H1 (cell line): ENCODE results near the gene RAPGEF6. TPM values are rescaled to one million over a fixed set of nuclear protein-coding genes. Genes with fewer than 3 reads are reported as not detected.

Experiments used
- CTCF ChIA-PET: fragments of 300-600 bp; sonication (Branson Sonifier 250); formaldehyde crosslinking; loops from one replicate; lab custom pipeline; 2021; ENCODE audit not compliant: partially characterized antibody; lab: Charles Lee
- POLR2A ChIA-PET: fragments of 300-600 bp; sonication (Branson Sonifier 250); formaldehyde crosslinking; loops from one replicate; lab custom pipeline; 2021; ENCODE audit warnings: inconsistent platforms; ENCODE audit not compliant: partially characterized antibody; lab: Charles Lee
- DNase-seq, 2 experiments: peaks; one replicate each; pipeline versions ENCODE4 v3.0.0 to v3.0.0-alpha.2; 2010 to 2022; ENCODE audit warnings: low spot score in 2 of 2, low read depth in 1 of 2, mixed read lengths in 1 of 2
- FAIRE-seq: peaks from 2 replicates; lab custom pipeline; 2011; peaks lifted over from hg19 to GRCh38; lab: Jason Lieb, UNC
- H2AFZ ChIP-seq: 2 replicates; pipeline ENCODE4 v1.8.1; 2012; ENCODE audit warnings: low read length, inconsistent platforms
- H2AK5ac ChIP-seq: 2 replicates; pipeline ENCODE4 v1.6.1; 2013; ENCODE audit warnings: low read depth, low read length
- H2BK120ac ChIP-seq: replicated peaks from 2 replicates; pipeline ENCODE3; 2013; ENCODE audit warnings: low read depth, low read length, inconsistent platforms
- H2BK12ac ChIP-seq: 2 replicates; pipeline ENCODE4 v1.6.1; 2013; ENCODE audit warnings: low read depth, low read length
- H2BK15ac ChIP-seq: 2 replicates; pipeline ENCODE4 v1.6.1; 2013; ENCODE audit warnings: low read length
- H2BK20ac ChIP-seq: 2 replicates; pipeline ENCODE4 v1.6.1; 2013; ENCODE audit warnings: low read length
- H2BK5ac ChIP-seq: 2 replicates; pipeline ENCODE4 v1.6.1; 2013; ENCODE audit warnings: low read depth, low read length
- H3K14ac ChIP-seq: 2 replicates; pipeline ENCODE4 v1.6.1; 2013; ENCODE audit warnings: inconsistent platforms; ENCODE audit not compliant: insufficient read length
- H3K18ac ChIP-seq: 2 replicates; pipeline ENCODE4 v1.6.1; 2013; ENCODE audit warnings: low read length; ENCODE audit errors: extremely low read depth
- H3K23ac ChIP-seq: 2 replicates; pipeline ENCODE4 v1.6.1; 2013; ENCODE audit warnings: inconsistent platforms; ENCODE audit not compliant: insufficient read length
- H3K23me2 ChIP-seq: 2 replicates; pipeline ENCODE4 v1.6.1; 2013; ENCODE audit warnings: low read depth, low read length
- H3K27ac ChIP-seq: 2 replicates; pipeline ENCODE4 v1.6.1; 2011; ENCODE audit warnings: low read depth, low read length, inconsistent platforms
- H3K27me3 ChIP-seq, 4 experiments: replicated peaks in 1 of 4; 1 replicate in 1 of 4; 2 replicates in 3 of 4; pipeline versions ENCODE4 v1.6.1 to v1.8.1; 2011 to 2013; ENCODE audit warnings: low read length in 3 of 4, mild to moderate bottlenecking in 3 of 4, inconsistent platforms in 2 of 4, mixed read lengths in 2 of 4, moderate library complexity in 1 of 4; ENCODE audit not compliant: control insufficient read depth in 3 of 4, insufficient read depth in 3 of 4; ENCODE audit errors: extremely low read depth in 1 of 4
- H3K36me3 ChIP-seq, 4 experiments: 2 replicates each; pipeline versions ENCODE4 v1.6.1 to v1.8.1; 2011 to 2013; ENCODE audit warnings: mild to moderate bottlenecking in 4 of 4, low read length in 3 of 4, moderate library complexity in 2 of 4, control low read depth in 1 of 4, inconsistent platforms in 1 of 4; ENCODE audit not compliant: insufficient read depth in 4 of 4, control insufficient read depth in 2 of 4
- H3K4ac ChIP-seq: replicated peaks from 2 replicates; pipeline ENCODE3; 2013; ENCODE audit warnings: low read length, low read depth, mixed read lengths, inconsistent platforms; ENCODE audit not compliant: insufficient read length
- H3K4me1 ChIP-seq, 4 experiments: replicated peaks in 1 of 4; 1 replicate in 1 of 4; 2 replicates in 3 of 4; pipeline versions ENCODE4 v1.6.1 to v1.8.1; 2011 to 2013; ENCODE audit warnings: low read length in 3 of 4, inconsistent platforms in 2 of 4, mixed read lengths in 1 of 4; ENCODE audit not compliant: insufficient read depth in 4 of 4, control insufficient read depth in 3 of 4
- H3K4me2 ChIP-seq, 2 experiments: 2 replicates each; pipeline versions ENCODE4 v1.6.1 to v1.8.1; 2011 to 2013; ENCODE audit warnings: low read depth in 2 of 2, low read length in 2 of 2, control low read depth in 1 of 2, inconsistent platforms in 1 of 2, mild to moderate bottlenecking in 1 of 2; ENCODE audit not compliant: insufficient read depth in 1 of 2
- H3K4me3 ChIP-seq, 4 experiments: fragments of 200-600, 300-600 bp in 1 of 4; sonication (generic), shearing (Covaris generic), sonication (Bioruptor Twin) in 1 of 4; 2 replicates each; pipeline versions ENCODE4 v1.5.1 to v1.8.1; 2011 to 2016; ENCODE audit warnings: low read length in 4 of 4, low read depth in 3 of 4, control low read depth in 2 of 4, inconsistent platforms in 2 of 4, mild to moderate bottlenecking in 2 of 4, mixed read lengths in 1 of 4, moderate library complexity in 1 of 4; ENCODE audit not compliant: insufficient read depth in 2 of 4; ENCODE audit errors: extremely low read depth in 1 of 4
- H3K56ac ChIP-seq: replicated peaks from 2 replicates; pipeline ENCODE3; 2013; ENCODE audit warnings: low read depth, mild to moderate bottlenecking, mixed read lengths, low read length, inconsistent platforms; ENCODE audit not compliant: insufficient read length
- H3K79me1 ChIP-seq: 2 replicates; pipeline ENCODE4 v1.6.1; 2013; ENCODE audit warnings: low read depth, low read length, control low read depth
- H3K79me2 ChIP-seq, 2 experiments: 2 replicates each; pipeline versions ENCODE4 v1.6.1 to v1.8.1; 2012 to 2013; ENCODE audit warnings: low read length in 2 of 2, mild to moderate bottlenecking in 2 of 2, inconsistent platforms in 1 of 2; ENCODE audit not compliant: insufficient read depth in 2 of 2, control insufficient read depth in 1 of 2
- H3K9ac ChIP-seq, 4 experiments: replicated peaks in 1 of 4; 1 replicate in 1 of 4; 2 replicates in 3 of 4; pipeline versions ENCODE4 v1.6.1 to v1.8.1; 2011 to 2013; ENCODE audit warnings: low read depth in 3 of 4, low read length in 3 of 4, control low read depth in 2 of 4, mild to moderate bottlenecking in 2 of 4, moderate library complexity in 2 of 4, inconsistent platforms in 1 of 4; ENCODE audit errors: extremely low read depth in 1 of 4
- H3K9me3 ChIP-seq, 2 experiments: 2 replicates each; pipeline versions ENCODE4 v1.6.1 to v1.8.1; 2012 to 2013; ENCODE audit warnings: mild to moderate bottlenecking in 2 of 2, moderate library complexity in 2 of 2, control low read depth in 1 of 2, inconsistent platforms in 1 of 2, low read depth in 1 of 2, low read length in 1 of 2, mixed read lengths in 1 of 2; ENCODE audit not compliant: insufficient read depth in 2 of 2
- H4K20me1 ChIP-seq, 2 experiments: replicated peaks in 1 of 2; 2 replicates each; pipeline versions ENCODE3 to v1.8.1; 2011 to 2013; ENCODE audit warnings: inconsistent platforms in 2 of 2, low read length in 2 of 2, mild to moderate bottlenecking in 1 of 2; ENCODE audit not compliant: insufficient read depth in 2 of 2, control insufficient read depth in 1 of 2
- H4K5ac ChIP-seq: 2 replicates; pipeline ENCODE4 v1.6.1; 2013; ENCODE audit warnings: low read length, low read depth, mixed read lengths, inconsistent platforms; ENCODE audit not compliant: insufficient read length
- H4K8ac ChIP-seq: 2 replicates; pipeline ENCODE4 v1.8.0; 2013; ENCODE audit warnings: mild to moderate bottlenecking, moderate library complexity, low read length, inconsistent platforms; ENCODE audit not compliant: insufficient read depth; ENCODE audit errors: extremely low read depth
- H4K91ac ChIP-seq: replicated peaks from 2 replicates; pipeline ENCODE3; 2013; ENCODE audit warnings: low read length, mixed read lengths, inconsistent platforms; ENCODE audit not compliant: insufficient read length
- CREB1 ChIP-seq: IDR thresholded peaks from 2 replicates; pipeline ENCODE4 v1.6.1; 2012; ENCODE audit warnings: inconsistent platforms
- EP300 ChIP-seq, 2 experiments: IDR thresholded peaks; 1 replicate in 1 of 2; 2 replicates in 1 of 2; pipeline ENCODE4 v1.6.1; 2011 to 2012; ENCODE audit warnings: low read depth in 2 of 2, low read length in 2 of 2, mild to moderate bottlenecking in 2 of 2, borderline replicate concordance in 1 of 2, inconsistent platforms in 1 of 2, moderate library complexity in 1 of 2
- RNF2 ChIP-seq: fragments of 200-900, 300-1000 bp; sonication (generic); IDR thresholded peaks from 2 replicates; pipeline ENCODE4 v1.7.1; 2016; ENCODE audit warnings: borderline replicate concordance, low read depth, mild to moderate bottlenecking, antibody characterized with exemption, low read length; ENCODE audit not compliant: poor library complexity, severe bottlenecking; ENCODE audit errors: missing control alignments
- SUZ12 ChIP-seq: fragments of 200-600 bp; sonication (generic); IDR thresholded peaks from 2 replicates; pipeline ENCODE4 v1.6.1; 2012; ENCODE audit warnings: mild to moderate bottlenecking, inconsistent platforms, low read length, moderate library complexity, mixed read lengths
- TCF12 ChIP-seq: IDR thresholded peaks from 2 replicates; pipeline ENCODE4 v1.6.1; 2011; ENCODE audit warnings: low read depth, mild to moderate bottlenecking, low read length
- WGBS, 2 experiments: shearing (Covaris generic) in 1 of 2; methylation state at CpG; one replicate each; pipeline versions ENCODE4 v1.1.6 to v1.1.7; 2013 to 2015; ENCODE audit warnings: low lambda C conversion rate in 2 of 2, mixed read lengths in 2 of 2, inconsistent platforms in 1 of 2, low coverage in 1 of 2, missing lambda C conversion rate in 1 of 2; ENCODE audit not compliant: insufficient replicate concordance in 2 of 2, insufficient coverage in 1 of 2, insufficient read length in 1 of 2; ENCODE audit errors: extremely low coverage in 1 of 2, missing lambda C conversion rate in 1 of 2; 5-methylcytosine and 5-hydroxymethylcytosine counted together
- polyA plus RNA-seq, 7 experiments: library from polyadenylated mRNA; depleted of rRNA in 3 of 7; stranded (reverse) in 5 of 7; unstranded in 2 of 7; fragments of >200 nt in 5 of 7; fragments of 200-250 nt in 2 of 7; gene quantifications; 1 replicate in 5 of 7; 2 replicates in 1 of 7; 4 replicates in 1 of 7; pipeline versions ENCODE4 v1.2.1 to v1.2.3, GENCODE V29; 2011 to 2013; ENCODE audit warnings: missing spikeins in 2 of 7, mixed read lengths in 2 of 7
- total RNA-seq: library from RNA; stranded (reverse); fragmentation: NEBNext Ultra II Directional; extraction: Animal tissue kit (Norgen Biotek cat#: 25700); gene quantifications from 2 replicates; pipeline ENCODE4 v1.2.1, GENCODE V29; 2021
- TF ChIP-seq, protein P1 (sequence below), 3 experiments: IDR thresholded peaks; 1 replicate in 2 of 3; 2 replicates in 1 of 3; pipeline versions ENCODE4 v1.5.1 to v1.6.1; 2011; ENCODE audit warnings: low read length in 3 of 3, mild to moderate bottlenecking in 3 of 3, inconsistent platforms in 2 of 3, low read depth in 1 of 3, moderate library complexity in 1 of 3; ENCODE audit not compliant: insufficient read depth in 1 of 3; ENCODE audit errors: control extremely low read depth in 1 of 3

Gene RAPGEF6
- total and polyA plus RNA-seq, 2 of the 8 experiments (the other 6 are each of a cell fraction or from before 2014, with no cell fraction given), result 4.8 to 20.0 TPM

DNA sequence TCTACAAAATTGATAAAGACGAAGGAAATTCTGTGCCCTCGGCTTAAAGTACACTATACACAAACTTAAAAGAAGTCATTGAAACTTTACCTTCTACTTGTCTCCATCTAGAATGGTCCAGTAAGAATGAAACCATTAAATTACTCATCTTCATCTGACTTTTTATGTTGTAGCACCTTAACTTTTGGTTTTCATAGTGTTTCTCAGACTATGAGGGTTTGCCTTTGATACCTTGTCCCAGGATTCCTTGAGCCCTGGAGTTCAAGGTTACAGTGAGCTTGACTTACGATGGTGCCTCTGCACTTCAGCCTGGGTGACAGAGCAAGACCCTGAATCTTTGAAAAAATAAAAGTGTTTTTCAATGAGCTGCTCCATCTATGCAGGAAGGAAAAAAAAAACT lies 239.0 kb downstream of the RAPGEF6 start:
- peaks cover 2 to 15% (median 9%) of the 10 kb centered on the region in 4 experiments; a peak in 5 of 8 replicates for H3K36me3 ChIP-seq
- no peak overlapping the region for H3K27ac ChIP-seq
- WGBS, 2 experiments, result 91% methylated on average over 3 of the region's 3 CpGs; no CpG with 5 or more reads in 1 of the 2 experiments
- H4K91ac ChIP-seq, result no peak overlapping the region
- H3K4me3 ChIP-seq, result no peak overlapping the region
- no peak overlapping the region for H3K9ac ChIP-seq
- no peak overlapping the region for H2BK120ac ChIP-seq
- H2BK5ac ChIP-seq, result no peak overlapping the region
- FAIRE-seq (no peak), DNase-seq (no peak)
- no peak overlapping the region for H2AK5ac ChIP-seq
- no peaks in the 10 kb centered on the region for H3K27me3 ChIP-seq
- H2AFZ ChIP-seq, result no peak overlapping the region
- no peak overlapping the region for H2BK12ac ChIP-seq
- no peak overlapping the region for H4K8ac ChIP-seq
- no peak overlapping the region for H2BK15ac ChIP-seq
- H3K18ac ChIP-seq, result no peak overlapping the region
- H3K23me2 ChIP-seq, result no peaks in the 10 kb centered on the region
- no peaks in the 10 kb centered on the region for H3K79me2 ChIP-seq
- POLR2A ChIA-PET, result interaction anchor here (0.7 to 0.8 kb wide), 2 partner anchors 8 to 150 kb away, joined by 3 read pairs; no protein-coding TSS in a partner anchor
- H3K4me2 ChIP-seq, result no peak overlapping the region
- no peaks in the 10 kb centered on the region for H3K4me1 ChIP-seq
- H4K20me1 ChIP-seq, result no peaks in the 10 kb centered on the region
- no peak overlapping the region for H4K5ac ChIP-seq
- H3K79me1 ChIP-seq, result no peaks in the 10 kb centered on the region
- no peak overlapping the region for H3K56ac ChIP-seq
- no peak for TF ChIP-seq SUZ12
- TF ChIP-seq, protein P1, sequence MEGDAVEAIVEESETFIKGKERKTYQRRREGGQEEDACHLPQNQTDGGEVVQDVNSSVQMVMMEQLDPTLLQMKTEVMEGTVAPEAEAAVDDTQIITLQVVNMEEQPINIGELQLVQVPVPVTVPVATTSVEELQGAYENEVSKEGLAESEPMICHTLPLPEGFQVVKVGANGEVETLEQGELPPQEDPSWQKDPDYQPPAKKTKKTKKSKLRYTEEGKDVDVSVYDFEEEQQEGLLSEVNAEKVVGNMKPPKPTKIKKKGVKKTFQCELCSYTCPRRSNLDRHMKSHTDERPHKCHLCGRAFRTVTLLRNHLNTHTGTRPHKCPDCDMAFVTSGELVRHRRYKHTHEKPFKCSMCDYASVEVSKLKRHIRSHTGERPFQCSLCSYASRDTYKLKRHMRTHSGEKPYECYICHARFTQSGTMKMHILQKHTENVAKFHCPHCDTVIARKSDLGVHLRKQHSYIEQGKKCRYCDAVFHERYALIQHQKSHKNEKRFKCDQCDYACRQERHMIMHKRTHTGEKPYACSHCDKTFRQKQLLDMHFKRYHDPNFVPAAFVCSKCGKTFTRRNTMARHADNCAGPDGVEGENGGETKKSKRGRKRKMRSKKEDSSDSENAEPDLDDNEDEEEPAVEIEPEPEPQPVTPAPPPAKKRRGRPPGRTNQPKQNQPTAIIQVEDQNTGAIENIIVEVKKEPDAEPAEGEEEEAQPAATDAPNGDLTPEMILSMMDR (IDR thresholded peaks at IDR 0.05; ENCODE audit: control extremely low read depth in 1 of 3, insufficient read depth in 1 of 3, low read depth in 1 of 3, low read length in 3 of 3), result no peak
- TF ChIP-seq CREB1, result no peak
- no peak for TF ChIP-seq EP300 (IDR thresholded peaks at IDR 0.05; ENCODE audit: borderline replicate concordance in 1 of 2, low read depth in 2 of 2, low read length in 2 of 2)
- TF ChIP-seq TCF12, result no peak
- TF ChIP-seq RNF2, result no peak
- CTCF ChIA-PET, result interaction anchor here (1.2 to 2.2 kb wide), 3 partner anchors 9 to 132 kb away, joined by 3 to 7 read pairs (median 3); no protein-coding TSS in a partner anchor
- no peak overlapping the region for H3K14ac ChIP-seq
- H3K4ac ChIP-seq, result no peak overlapping the region
- H2BK20ac ChIP-seq, result no peak overlapping the region
- H3K9me3 ChIP-seq, result no peaks in the 10 kb centered on the region
- no peak overlapping the region for H3K23ac ChIP-seq
